HFF-Myc (cell line): ENCODE measurements around the gene GPATCH8.

Experiments
- DNase-seq: peaks from one replicate; pipeline ENCODE4 v3.0.0-alpha.2; 2011; ENCODE audit warnings: low read depth; ENCODE audit errors: extremely low read depth
- H3K4me3 ChIP-seq: replicated peaks from 2 replicates; pipeline ENCODE4 v1.5.1; 2011; ENCODE audit warnings: low read depth, mild to moderate bottlenecking, control low read depth, low read length
- TF ChIP-seq, protein P1 (sequence below): IDR thresholded peaks from 2 replicates; pipeline ENCODE4 v1.5.1; 2012; ENCODE audit warnings: mild to moderate bottlenecking, low read depth, low read length, control low read depth; ENCODE audit errors: missing control alignments

The GPATCH8 gene

DNA sequence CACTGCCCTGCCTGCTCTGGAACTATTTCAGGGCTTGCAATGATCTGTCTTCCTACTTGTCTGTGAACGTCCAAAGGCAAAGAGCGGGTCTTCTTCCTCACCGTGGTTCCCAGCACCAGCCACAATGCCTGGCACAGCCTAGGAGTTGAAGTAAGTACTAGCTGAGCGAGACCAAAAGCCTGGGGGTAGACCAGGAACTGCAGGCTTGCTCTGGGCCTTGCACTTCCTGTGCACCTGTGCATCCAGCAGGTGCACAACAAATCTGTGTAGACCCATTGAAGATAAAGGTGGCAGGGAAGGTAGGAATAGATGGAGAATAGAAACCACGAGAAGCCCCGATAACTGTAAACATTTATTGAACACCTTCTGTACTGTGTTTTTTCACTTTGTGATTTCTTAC lies 144.2 kb downstream of the GPATCH8 start:
- no peak overlapping the region for H3K4me3 ChIP-seq
- DNase-seq: no peak
- TF ChIP-seq, protein P1, sequence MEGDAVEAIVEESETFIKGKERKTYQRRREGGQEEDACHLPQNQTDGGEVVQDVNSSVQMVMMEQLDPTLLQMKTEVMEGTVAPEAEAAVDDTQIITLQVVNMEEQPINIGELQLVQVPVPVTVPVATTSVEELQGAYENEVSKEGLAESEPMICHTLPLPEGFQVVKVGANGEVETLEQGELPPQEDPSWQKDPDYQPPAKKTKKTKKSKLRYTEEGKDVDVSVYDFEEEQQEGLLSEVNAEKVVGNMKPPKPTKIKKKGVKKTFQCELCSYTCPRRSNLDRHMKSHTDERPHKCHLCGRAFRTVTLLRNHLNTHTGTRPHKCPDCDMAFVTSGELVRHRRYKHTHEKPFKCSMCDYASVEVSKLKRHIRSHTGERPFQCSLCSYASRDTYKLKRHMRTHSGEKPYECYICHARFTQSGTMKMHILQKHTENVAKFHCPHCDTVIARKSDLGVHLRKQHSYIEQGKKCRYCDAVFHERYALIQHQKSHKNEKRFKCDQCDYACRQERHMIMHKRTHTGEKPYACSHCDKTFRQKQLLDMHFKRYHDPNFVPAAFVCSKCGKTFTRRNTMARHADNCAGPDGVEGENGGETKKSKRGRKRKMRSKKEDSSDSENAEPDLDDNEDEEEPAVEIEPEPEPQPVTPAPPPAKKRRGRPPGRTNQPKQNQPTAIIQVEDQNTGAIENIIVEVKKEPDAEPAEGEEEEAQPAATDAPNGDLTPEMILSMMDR: no peak

DNA sequence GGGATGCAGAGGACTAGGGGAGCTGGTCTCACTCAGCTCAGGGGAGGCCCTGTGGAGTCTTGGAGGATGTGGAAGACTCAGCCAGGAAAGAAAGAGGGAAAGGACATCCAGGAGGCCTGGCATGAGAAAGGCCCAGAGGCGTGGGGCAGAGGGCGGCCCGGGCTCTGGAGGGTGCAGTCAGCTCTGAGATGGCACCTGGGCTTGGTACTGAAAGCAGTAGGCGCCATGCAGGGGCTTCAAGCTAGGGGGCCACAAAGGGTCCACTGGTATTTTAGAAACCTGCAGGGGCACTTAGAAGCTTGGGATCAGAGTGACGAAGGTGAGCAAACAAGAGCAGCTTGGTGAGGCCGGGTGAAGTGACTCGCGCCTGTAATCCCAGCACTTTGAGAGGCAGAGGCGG lies 145.1 kb downstream of the GPATCH8 start:
- H3K4me3 ChIP-seq: no peak overlapping the region
- DNase-seq: no peak
- TF ChIP-seq, protein P1: no peak

DNA sequence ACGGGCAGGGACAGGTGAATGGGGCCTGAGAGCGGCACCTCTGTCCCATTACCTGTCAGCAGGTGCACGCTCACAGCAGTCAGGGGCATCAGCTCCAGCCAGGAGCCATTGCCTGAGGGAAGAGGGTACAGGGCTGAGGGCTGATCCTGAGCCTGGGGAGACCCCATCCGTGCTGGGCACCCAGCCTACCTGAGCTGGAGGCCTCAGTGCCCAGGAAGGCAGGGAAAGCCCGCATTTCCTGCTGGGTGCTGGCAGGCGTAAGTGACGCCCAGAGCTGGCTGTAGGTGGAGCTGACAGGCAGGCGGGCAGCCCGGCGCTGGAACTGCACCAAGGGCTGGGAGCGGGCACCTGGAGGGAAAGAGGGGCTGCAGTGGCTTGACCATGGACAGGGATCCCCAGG lies 147.0 kb downstream of the GPATCH8 start:
- no peak overlapping the region for H3K4me3 ChIP-seq
- TF ChIP-seq, protein P1: no peak
- no peak for DNase-seq

DNA sequence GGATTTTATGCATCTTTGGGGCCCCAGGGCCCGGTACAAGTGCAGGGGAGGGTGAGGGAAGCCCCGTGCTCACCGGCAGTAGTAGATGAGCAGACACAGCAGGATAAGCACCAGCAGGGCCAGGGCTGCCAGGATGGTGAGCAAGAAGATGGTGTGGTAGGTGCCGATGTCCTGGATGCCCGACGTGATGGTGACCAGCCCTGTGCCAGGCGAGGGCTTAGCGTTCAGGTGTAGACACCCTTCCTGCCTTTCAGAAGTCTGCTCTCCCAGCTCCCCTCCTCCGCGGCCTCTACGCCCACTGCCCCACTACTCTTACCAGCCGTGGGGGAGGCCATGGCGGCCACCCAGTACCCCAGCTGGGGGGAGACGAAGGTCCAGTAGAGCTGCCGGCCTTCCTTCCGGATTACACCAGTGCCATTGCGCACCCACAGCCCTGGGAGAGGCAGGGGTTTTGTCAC lies 147.5 kb downstream of the GPATCH8 start:
- H3K4me3 ChIP-seq: no peak overlapping the region
- TF ChIP-seq, protein P1: no peak
- no peak for DNase-seq

DNA sequence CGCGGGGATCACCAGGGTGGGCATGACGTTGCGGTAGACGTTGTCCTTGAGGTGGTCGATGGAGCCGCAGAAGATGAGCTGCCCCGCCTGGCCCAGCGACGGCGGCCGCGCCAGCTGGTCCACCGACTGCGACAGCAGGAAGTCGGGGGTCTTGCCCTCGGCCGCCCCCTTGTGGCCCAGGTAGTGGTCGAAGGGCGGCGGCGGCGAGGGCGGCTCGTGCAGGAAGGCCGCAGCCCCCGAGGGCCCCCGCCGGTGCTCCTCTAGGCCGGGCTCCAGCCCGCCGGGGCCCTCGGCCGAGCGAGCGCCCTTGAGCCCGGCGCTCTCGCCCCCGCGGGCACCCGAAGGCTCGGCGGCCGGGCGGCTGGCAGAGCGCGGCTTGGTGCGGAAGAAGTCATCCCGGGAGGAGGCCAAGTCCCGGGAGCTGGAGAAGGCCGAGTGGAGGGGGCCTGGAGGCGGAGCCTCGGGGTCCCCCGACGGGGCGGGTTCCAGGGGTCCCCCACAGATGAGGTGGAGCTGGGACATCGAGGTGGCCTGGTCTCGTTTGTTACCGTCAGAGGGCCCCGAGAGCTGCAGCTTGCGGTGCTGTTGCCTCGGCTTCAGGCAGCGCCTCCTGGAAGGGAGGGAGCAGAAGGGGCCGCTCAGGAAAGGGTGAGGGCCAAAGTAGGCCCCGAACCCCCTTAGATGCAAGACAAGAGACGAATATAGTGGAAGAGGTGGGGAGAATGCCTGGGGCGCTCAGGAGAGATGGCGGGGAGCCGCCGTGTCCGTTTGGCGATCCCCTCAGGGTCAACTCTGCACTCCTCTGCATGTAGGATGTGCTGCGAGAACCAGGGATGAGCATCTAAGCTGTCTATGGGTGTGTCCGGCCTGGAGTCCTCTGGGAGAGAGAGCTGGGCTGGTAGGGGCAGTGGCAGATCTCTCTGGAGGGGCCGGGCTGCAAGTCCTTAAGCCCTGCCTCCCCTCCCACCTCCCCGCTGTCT lies 148.3 kb downstream of the GPATCH8 start:
- TF ChIP-seq, protein P1: peak; percentile 18
- no peak for DNase-seq
- no peak overlapping the region for H3K4me3 ChIP-seq

DNA sequence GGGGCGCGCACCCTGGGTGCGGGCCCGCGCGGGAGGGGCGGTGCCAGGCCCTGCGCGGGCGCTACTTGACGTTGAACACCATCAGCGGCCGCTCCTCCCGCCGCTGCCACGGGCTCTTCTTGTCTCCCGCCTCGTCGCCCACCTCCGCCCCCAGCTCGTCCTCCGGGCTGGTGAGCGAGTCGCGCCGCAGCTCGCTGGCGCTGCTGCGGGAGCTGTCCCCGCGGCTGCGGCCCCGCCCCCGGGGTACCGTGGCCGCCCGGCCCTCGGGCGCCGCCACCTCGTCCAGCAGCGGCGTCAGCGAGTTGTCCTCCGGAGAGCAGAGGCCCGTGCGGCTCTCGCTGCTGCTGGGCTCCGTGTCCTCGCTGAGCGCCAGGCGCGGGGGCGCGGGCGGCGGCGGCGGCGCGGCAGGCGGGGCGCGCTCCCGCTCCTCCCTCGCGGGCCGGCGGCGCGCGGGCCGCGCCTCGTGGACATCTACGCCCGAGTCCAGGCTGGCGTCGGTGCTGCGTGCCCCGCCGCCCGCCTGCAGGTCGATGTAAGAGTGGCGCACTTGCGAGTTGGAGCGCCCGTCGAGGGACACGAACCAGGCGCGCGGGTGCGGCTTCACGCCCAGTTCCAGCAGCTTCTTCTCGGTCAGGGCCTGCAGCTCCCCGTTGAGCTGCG lies 149.4 kb downstream of the GPATCH8 start:
- no peak overlapping the region for H3K4me3 ChIP-seq
- no peak for DNase-seq
- TF ChIP-seq, protein P1: no peak
